ENCODE results near the gene ANKRD65.
"Not testable (repeated sequence)": the region's sequence is repeated elsewhere in the genome, so short reads cannot be mapped to it uniquely, and the experiment has no call there.

Gene ANKRD65

DNA sequence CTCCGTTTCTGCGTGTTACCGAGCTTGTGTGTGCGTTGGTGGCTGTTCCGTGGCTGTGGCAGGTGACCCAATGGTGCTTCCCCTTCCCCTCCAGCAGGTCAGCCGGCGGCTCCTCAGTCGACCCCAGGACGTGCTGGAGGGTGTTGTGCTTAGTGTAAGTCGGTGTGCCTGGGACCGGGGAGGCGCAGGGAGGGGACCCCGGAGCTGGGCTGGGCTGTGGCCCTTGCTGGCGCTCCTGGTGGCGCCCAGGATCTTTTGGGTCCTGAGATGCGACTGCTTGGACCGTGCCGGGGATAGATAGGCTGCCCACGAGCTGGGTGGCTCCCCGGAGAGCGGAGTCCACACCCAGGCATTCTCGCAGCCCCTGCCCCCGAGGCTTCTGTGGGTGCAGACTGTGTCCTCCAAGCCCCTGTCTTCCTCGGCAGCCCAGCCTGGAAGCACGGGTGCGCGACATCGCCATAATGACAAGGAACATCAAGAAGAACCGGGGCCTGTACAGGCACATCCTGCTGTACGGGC is 34.3 kb upstream of the ANKRD65 start:
- no peak for DNase-seq (ENCODE audit: insufficient read length, low spot score)
- FAIRE-seq = no peak
- TF ChIP-seq POLR2AphosphoS5 (IDR thresholded peaks at IDR 0.05; ENCODE audit: low read depth, low read length) (no peak), TAF1 (IDR thresholded peaks at IDR 0.05; ENCODE audit: low read depth, low read length) (no peak), SPI1 (IDR thresholded peaks at IDR 0.05; ENCODE audit: low read depth, low read length) (no peak), POLR2A (IDR thresholded peaks at IDR 0.05; ENCODE audit: low read depth, low read length) (no peak), POU2F2 (IDR thresholded peaks at IDR 0.05; ENCODE audit: low read depth, low read length) (no peak), PAX5 (IDR thresholded peaks at IDR 0.05; ENCODE audit: insufficient read depth, low read length, severe bottlenecking) (no peak)

DNA sequence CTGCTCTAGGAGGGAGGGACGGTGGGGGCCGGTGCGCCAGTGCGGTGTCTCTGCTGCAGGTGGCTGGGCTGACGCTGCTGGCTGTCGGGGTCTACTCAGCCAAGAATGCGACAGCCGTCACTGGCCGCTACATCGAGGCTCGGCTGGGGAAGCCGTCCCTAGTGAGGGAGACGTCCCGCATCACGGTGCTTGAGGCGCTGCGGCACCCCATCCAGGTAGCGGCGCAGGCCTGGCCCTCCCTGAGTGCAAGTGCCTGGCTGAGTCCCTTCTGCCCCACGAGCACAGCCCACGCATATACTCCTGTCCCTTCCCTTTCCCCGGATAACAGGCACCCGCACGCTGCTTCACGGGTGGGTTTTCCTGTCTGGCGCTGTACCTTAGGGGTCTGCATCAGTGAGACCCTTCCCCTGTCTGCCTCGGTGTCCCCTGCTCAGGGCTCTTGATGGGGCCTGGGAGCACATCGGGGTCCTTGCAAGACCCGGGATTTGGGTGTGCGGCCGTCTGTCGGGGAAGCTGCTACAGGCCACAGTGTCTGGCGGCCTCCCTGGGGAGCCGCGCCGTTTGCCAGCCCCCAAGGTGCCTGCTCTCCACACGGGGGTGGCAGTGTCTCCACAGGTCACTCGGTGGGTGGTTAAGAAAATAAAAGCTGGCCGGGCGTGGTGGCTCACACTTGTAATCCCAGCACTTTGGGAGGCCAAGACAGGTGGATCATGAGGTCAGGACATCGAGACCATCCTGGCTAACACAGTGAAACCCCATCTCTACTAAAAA is 33.4 kb upstream of the ANKRD65 start:
- not testable (repeated sequence) for FAIRE-seq; DNase-seq (ENCODE audit: insufficient read length, low spot score)

- no peak for FAIRE-seq
- no peak for DNase-seq (ENCODE audit: insufficient read length, low spot score)
- TF ChIP-seq SPI1 (IDR thresholded peaks at IDR 0.05; ENCODE audit: low read depth, low read length) (no peak), PAX5 (IDR thresholded peaks at IDR 0.05; ENCODE audit: insufficient read depth, low read length, severe bottlenecking) (no peak), POLR2AphosphoS5 (IDR thresholded peaks at IDR 0.05; ENCODE audit: low read depth, low read length) (no peak), TAF1 (IDR thresholded peaks at IDR 0.05; ENCODE audit: low read depth, low read length) (no peak), POLR2A (IDR thresholded peaks at IDR 0.05; ENCODE audit: low read depth, low read length) (no peak), POU2F2 (IDR thresholded peaks at IDR 0.05; ENCODE audit: low read depth, low read length) (no peak)
Measured at GRCh38 chr1:1452882-1453281, 31.8 kb upstream of the ANKRD65 start.

- FAIRE-seq; DNase-seq (ENCODE audit: insufficient read length, low spot score): not testable (repeated sequence)
Measured at GRCh38 chr1:1452365-1452739, 31.3 kb upstream of the ANKRD65 start.

DNA sequence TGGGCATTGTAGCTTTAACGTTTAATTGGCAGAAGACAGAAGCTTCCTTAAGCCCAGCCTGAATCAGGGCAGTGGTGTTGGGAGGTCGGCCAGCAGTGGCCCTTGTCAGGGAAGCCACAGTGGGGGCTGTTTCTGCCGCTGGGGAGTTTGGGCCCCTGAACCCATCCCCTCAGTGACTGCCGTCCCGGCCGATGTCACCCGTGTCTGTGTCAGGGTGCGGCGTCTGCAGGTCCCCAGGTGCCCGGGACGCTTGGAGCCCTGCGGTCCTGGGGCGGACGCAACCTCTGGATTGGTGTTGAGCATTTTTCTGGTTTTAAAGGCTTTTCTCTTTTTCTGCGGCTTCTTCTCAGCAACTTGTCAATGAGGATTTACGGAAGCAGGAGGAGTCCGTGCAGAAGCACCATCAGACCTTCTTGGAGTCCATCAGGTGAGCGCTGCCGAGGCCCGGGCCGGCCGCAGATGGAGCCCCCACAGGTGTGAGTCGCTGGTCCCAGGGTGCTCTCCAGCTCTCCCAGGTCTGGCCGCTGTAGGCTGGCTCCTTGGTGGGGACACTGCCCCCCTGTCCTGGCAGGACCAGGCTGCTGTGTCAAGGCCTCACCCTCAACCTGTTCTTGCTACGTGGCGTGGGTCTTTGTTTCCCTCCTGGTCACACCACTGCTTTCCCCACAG is 30.8 kb upstream of the ANKRD65 start:
- no peak for TF ChIP-seq POU2F2 (IDR thresholded peaks at IDR 0.05; ENCODE audit: low read depth, low read length)
- no peak for TF ChIP-seq SPI1 (IDR thresholded peaks at IDR 0.05; ENCODE audit: low read depth, low read length)
- TF ChIP-seq PAX5 (IDR thresholded peaks at IDR 0.05; ENCODE audit: insufficient read depth, low read length, severe bottlenecking) = no peak
- TF ChIP-seq POLR2AphosphoS5 (IDR thresholded peaks at IDR 0.05; ENCODE audit: low read depth, low read length) = no peak
- no peak for TF ChIP-seq POLR2A (IDR thresholded peaks at IDR 0.05; ENCODE audit: low read depth, low read length)
- TF ChIP-seq TAF1 (IDR thresholded peaks at IDR 0.05; ENCODE audit: low read depth, low read length) = no peak

GRCh38 chr1:1450616-1451015 is 29.5 kb upstream of the ANKRD65 start:
- not testable (repeated sequence) for DNase-seq (ENCODE audit: insufficient read length, low spot score); FAIRE-seq

More for the DNA sequence above, 30.8 kb upstream of the ANKRD65 start:
- no peak for DNase-seq (ENCODE audit: insufficient read length, low spot score)
- no peak for FAIRE-seq

GRCh38 chr1:1449099-1449739 is 28.1 kb upstream of the ANKRD65 start, which contains the start of gene ATAD3C:
Gene ATAD3C, plus strand, starts transcription at chr1:1449689. Its CDS starts 995 bp downstream, at chr1:1450684.
- DNase-seq (ENCODE audit: insufficient read length, low spot score) (no peak), FAIRE-seq (no peak)
- TF ChIP-seq TAF1 (IDR thresholded peaks at IDR 0.05; ENCODE audit: low read depth, low read length) = no peak
- TF ChIP-seq SPI1 (IDR thresholded peaks at IDR 0.05; ENCODE audit: low read depth, low read length) = no peak
- TF ChIP-seq POLR2A (IDR thresholded peaks at IDR 0.05; ENCODE audit: low read depth, low read length) = no peak
- no peak for TF ChIP-seq PAX5 (IDR thresholded peaks at IDR 0.05; ENCODE audit: insufficient read depth, low read length, severe bottlenecking)
- TF ChIP-seq POLR2AphosphoS5 (IDR thresholded peaks at IDR 0.05; ENCODE audit: low read depth, low read length) = no peak
- TF ChIP-seq POU2F2 (IDR thresholded peaks at IDR 0.05; ENCODE audit: low read depth, low read length) = no peak

DNA sequence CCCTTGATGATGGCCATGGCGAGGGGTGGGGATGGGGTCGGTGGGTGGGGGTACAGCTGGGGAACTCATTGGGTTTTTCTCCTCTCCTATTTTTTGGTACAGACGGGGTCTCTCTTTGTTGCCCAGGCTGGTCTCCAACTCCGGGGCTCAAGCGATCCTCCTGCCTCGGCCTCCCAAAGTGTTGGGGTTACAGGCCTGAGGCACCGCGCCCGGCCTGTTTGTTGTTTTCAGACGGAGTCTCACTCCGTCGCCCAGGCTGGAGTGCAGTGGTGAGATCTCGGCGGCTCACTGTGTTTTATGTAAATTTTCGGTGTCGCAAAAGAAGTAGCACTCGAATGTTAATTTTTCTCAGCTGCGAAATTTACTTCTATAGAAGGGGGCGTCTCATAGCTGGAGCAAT is 25.6 kb upstream of the ANKRD65 start:
- not testable (repeated sequence) for DNase-seq (ENCODE audit: insufficient read length, low spot score); FAIRE-seq

DNA sequence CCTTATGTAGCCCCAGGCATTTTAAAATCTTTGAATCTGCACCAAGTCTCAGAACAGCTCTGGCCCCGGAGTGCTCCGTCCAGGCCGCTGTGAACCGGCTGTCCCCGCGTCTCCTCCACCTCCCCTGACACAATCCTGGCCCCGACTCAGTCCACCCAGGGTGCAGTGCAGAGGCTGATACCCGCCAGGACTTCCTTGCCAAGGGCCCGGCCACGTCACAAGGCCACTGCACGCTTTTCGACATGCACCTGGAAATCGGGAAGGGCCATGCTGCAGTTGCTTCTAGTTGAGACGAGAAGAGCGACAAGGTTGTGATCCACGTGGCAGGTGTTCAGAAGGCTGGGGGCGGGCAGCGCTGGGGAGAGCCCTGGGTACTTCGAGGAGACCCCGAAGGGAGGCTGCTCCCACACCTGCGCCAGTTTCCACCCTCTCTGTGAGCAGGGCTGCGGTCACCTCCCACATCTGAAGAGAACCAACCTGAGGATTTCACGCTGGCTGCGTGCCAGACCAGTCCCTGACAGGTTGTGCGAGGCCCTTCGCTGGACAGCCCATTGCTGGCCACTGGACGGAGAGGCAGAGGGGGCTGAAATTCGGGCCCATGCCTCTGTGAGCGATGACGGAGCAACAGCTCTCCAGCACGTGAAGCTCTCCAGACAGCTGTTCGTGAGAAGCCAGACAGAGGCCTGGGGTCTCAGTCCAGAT is 21.1 kb upstream of the ANKRD65 start:
- DNase-seq (ENCODE audit: insufficient read length, low spot score) (no peak), FAIRE-seq (no peak)
- TF ChIP-seq TAF1 (IDR thresholded peaks at IDR 0.05; ENCODE audit: low read depth, low read length) = no peak
- TF ChIP-seq POLR2AphosphoS5 (IDR thresholded peaks at IDR 0.05; ENCODE audit: low read depth, low read length) = no peak
- TF ChIP-seq PAX5 (IDR thresholded peaks at IDR 0.05; ENCODE audit: insufficient read depth, low read length, severe bottlenecking) = no peak
- TF ChIP-seq POU2F2 (IDR thresholded peaks at IDR 0.05; ENCODE audit: low read depth, low read length) = no peak
- no peak for TF ChIP-seq POLR2A (IDR thresholded peaks at IDR 0.05; ENCODE audit: low read depth, low read length)
- TF ChIP-seq SPI1 (IDR thresholded peaks at IDR 0.05; ENCODE audit: low read depth, low read length) = no peak

Measured in GM12891 (cell line).